Measurements from ENCODE around the gene P3H4. TPM values are rescaled to one million over a fixed set of nuclear protein-coding genes. Genes with fewer than 3 reads are reported as not detected.

P3H4 gene
- total and polyA plus RNA-seq, 10 of the 15 experiments (the other 5 are each of a cell fraction or from before 2014, with no cell fraction given), result 0.32 to 1.1 (median 0.64) TPM; not detected in 1

DNA sequence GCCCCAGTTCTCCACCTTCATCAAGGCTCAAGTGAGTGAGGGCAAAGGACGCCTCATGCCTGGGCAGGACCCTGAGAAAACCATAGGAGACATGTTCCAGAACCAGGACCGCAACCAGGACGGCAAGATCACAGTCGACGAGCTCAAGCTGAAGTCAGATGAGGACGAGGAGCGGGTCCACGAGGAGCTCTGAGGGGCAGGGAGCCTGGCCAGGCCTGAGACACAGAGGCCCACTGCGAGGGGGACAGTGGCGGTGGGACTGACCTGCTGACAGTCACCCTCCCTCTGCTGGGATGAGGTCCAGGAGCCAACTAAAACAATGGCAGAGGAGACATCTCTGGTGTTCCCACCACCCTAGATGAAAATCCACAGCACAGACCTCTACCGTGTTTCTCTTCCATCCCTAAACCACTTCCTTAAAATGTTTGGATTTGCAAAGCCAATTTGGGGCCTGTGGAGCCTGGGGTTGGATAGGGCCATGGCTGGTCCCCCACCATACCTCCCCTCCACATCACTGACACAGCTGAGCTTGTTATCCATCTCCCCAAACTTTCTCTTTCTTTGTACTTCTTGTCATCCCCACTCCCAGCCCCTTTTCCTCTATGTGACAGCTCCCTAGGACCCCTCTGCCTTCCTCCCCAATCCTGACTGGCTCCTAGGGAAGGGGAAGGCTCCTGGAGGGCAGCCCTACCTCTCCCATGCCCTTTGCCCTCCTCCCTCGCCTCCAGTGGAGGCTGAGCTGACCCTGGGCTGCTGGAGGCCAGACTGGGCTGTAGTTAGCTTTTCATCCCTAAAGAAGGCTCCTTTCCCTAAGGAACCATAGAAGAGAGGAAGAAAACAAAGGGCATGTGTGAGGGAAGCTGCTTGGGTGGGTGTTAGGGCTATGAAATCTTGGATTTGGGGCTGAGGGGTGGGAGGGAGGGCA, 10.7 kb upstream of the P3H4 start:
- Histone ChIP-seq H3K4me3 (no peak overlapping the region), H2AFZ (ENCODE audit: control insufficient read depth, low read depth, low read length) (no peak overlapping the region), H3K36me3 (ENCODE audit: control insufficient read depth in 2 of 2, insufficient read depth in 2 of 2, low read length in 1 of 2) (peaks cover 0 to 3% of the 10 kb centered on the region in 2 experiments; a peak in 1 of 4 replicates), H3K9me3 (replicated peaks; ENCODE audit: control insufficient read depth, insufficient read depth, low read length) (no peaks in the 10 kb centered on the region), H3K9ac (ENCODE audit: control insufficient read depth, insufficient read depth, low read length) (no peak overlapping the region), H3K27ac (ENCODE audit: control insufficient read depth, insufficient read depth) (no peak overlapping the region), H3K4me2 (ENCODE audit: control insufficient read depth, insufficient read depth) (no peak overlapping the region), H3K27me3 (replicated peaks in 1 of 2; ENCODE audit: control insufficient read depth in 2 of 2, insufficient read depth in 2 of 2, low read length in 1 of 2) (no peaks in the 10 kb centered on the region), H3K4me1 (ENCODE audit: control insufficient read depth, insufficient read depth, low read length) (peaks cover 9% of the 10 kb centered on the region), H4K20me1 (ENCODE audit: control insufficient read depth, insufficient read depth) (no peaks in the 10 kb centered on the region), H3K79me2 (ENCODE audit: control insufficient read depth, insufficient read depth, low read length) (no peaks in the 10 kb centered on the region)
- no peak for TF ChIP-seq ETV6 (conservative IDR thresholded peaks at IDR 0.05 in 1 of 2, IDR thresholded peaks at IDR 0.05 in 1 of 2; ENCODE audit: borderline replicate concordance in 1 of 2, low read depth in 1 of 2)
- TF ChIP-seq POLR2A (IDR thresholded peaks at IDR 0.05; ENCODE audit: low read depth, low read length), result 0 out of 2 replicates have a peak, but pooled peaks have one; percentile 34
- DNase-seq (ENCODE audit: low read depth, low spot score) (no peak), FAIRE-seq (no peak), ATAC-seq (no peak)
- in situ Hi-C loops (cut with MboI) (no loop called here), intact Hi-C loops (cut with micrococcal nuclease; ENCODE audit: unreplicated experiment) (no loop called here)
- RAD21 ChIA-PET (ENCODE audit: unreplicated experiment), result no interaction called here
- SMC1A ChIA-PET (ENCODE audit: uncharacterized antibody, unreplicated experiment), result no interaction called here
- no TSS peak for BruUV-seq (replicated peaks)
- 73% methylated on average over 12 of the region's 12 CpGs for WGBS (ENCODE audit: insufficient coverage, insufficient replicate concordance, low lambda C conversion rate, missing lambda C conversion rate)
- CTCF ChIA-PET, result no interaction called here
- POLR2A ChIA-PET, result interaction anchor here (0.5 kb wide), 1 partner anchor 28 kb away, joined by 4 read pairs; no protein-coding TSS in a partner anchor

DNA sequence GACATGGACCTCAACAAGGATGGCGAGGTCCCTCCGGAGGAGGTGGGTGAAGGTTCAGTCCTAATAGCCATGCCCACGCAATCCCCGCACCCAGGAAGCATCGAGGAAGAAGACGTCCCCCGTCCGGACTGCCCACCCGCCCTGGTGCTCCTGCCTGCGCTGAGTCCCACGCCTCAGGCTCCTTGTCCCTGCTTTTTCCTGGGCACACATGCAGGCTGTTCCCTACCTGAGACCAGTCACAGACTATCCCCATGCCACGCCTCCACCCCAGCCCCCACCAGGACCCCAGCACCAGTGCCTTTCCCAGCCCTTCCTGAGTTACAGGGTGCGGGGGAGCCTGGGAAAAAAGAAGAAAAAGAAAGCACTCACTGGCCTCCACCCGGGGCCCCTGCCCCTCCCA, 10.0 kb upstream of the P3H4 start:
- Histone ChIP-seq H3K36me3 (ENCODE audit: control insufficient read depth in 2 of 2, insufficient read depth in 2 of 2, low read length in 1 of 2) (peaks cover 0 to 3% of the 10 kb centered on the region in 2 experiments; a peak in 1 of 4 replicates), H4K20me1 (ENCODE audit: control insufficient read depth, insufficient read depth) (no peaks in the 10 kb centered on the region), H3K9ac (ENCODE audit: control insufficient read depth, insufficient read depth, low read length) (no peak overlapping the region), H3K4me3 (no peak overlapping the region), H3K27me3 (replicated peaks in 1 of 2; ENCODE audit: control insufficient read depth in 2 of 2, insufficient read depth in 2 of 2, low read length in 1 of 2) (no peaks in the 10 kb centered on the region), H2AFZ (ENCODE audit: control insufficient read depth, low read depth, low read length) (no peak overlapping the region), H3K79me2 (ENCODE audit: control insufficient read depth, insufficient read depth, low read length) (no peaks in the 10 kb centered on the region), H3K4me1 (ENCODE audit: control insufficient read depth, insufficient read depth, low read length) (peaks cover 9% of the 10 kb centered on the region), H3K9me3 (replicated peaks; ENCODE audit: control insufficient read depth, insufficient read depth, low read length) (no peaks in the 10 kb centered on the region), H3K4me2 (ENCODE audit: control insufficient read depth, insufficient read depth) (no peak overlapping the region), H3K27ac (ENCODE audit: control insufficient read depth, insufficient read depth) (no peak overlapping the region)
- FAIRE-seq (no peak), DNase-seq (ENCODE audit: low read depth, low spot score) (no peak), ATAC-seq (no peak)
- CTCF ChIA-PET, result no interaction called here
- in situ Hi-C loops (cut with MboI), result no loop called here
- intact Hi-C loops (cut with micrococcal nuclease; ENCODE audit: unreplicated experiment), result no loop called here
- POLR2A ChIA-PET, result no interaction called here
- RAD21 ChIA-PET (ENCODE audit: unreplicated experiment), result no interaction called here
- WGBS (ENCODE audit: insufficient coverage, insufficient replicate concordance, low lambda C conversion rate, missing lambda C conversion rate), result 72% methylated on average over 11 of the region's 14 CpGs
- SMC1A ChIA-PET (ENCODE audit: uncharacterized antibody, unreplicated experiment), result no interaction called here
- no TSS peak for BruUV-seq (replicated peaks)
- TF ChIP-seq, protein P1, sequence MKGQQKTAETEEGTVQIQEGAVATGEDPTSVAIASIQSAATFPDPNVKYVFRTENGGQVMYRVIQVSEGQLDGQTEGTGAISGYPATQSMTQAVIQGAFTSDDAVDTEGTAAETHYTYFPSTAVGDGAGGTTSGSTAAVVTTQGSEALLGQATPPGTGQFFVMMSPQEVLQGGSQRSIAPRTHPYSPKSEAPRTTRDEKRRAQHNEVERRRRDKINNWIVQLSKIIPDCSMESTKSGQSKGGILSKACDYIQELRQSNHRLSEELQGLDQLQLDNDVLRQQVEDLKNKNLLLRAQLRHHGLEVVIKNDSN (IDR thresholded peaks at IDR 0.05; ENCODE audit: borderline replicate concordance, extremely low read length, insufficient read depth, low read depth, low read length), result no peak
- TF ChIP-seq POLR2AphosphoS5 (IDR thresholded peaks at IDR 0.05; ENCODE audit: low read length), result no peak
- TF ChIP-seq ESRRA (IDR thresholded peaks at IDR 0.05; ENCODE audit: low read length), result no peak
- TF ChIP-seq SPI1 (IDR thresholded peaks at IDR 0.05; ENCODE audit: borderline replicate concordance, insufficient read depth, low read depth, low read length), result no peak
- TF ChIP-seq, protein P2, sequence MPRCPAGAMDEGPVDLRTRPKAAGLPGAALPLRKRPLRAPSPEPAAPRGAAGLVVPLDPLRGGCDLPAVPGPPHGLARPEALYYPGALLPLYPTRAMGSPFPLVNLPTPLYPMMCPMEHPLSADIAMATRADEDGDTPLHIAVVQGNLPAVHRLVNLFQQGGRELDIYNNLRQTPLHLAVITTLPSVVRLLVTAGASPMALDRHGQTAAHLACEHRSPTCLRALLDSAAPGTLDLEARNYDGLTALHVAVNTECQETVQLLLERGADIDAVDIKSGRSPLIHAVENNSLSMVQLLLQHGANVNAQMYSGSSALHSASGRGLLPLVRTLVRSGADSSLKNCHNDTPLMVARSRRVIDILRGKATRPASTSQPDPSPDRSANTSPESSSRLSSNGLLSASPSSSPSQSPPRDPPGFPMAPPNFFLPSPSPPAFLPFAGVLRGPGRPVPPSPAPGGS (IDR thresholded peaks at IDR 0.05; ENCODE audit: borderline replicate concordance, insufficient read depth, low read depth, low read length, poor library complexity, severe bottlenecking), result no peak
- no peak for TF ChIP-seq NFYB (IDR thresholded peaks at IDR 0.05; ENCODE audit: insufficient read depth, low read depth, low read length)
- no peak for TF ChIP-seq CHD4 (IDR thresholded peaks at IDR 0.05)
- TF ChIP-seq, protein P3, sequence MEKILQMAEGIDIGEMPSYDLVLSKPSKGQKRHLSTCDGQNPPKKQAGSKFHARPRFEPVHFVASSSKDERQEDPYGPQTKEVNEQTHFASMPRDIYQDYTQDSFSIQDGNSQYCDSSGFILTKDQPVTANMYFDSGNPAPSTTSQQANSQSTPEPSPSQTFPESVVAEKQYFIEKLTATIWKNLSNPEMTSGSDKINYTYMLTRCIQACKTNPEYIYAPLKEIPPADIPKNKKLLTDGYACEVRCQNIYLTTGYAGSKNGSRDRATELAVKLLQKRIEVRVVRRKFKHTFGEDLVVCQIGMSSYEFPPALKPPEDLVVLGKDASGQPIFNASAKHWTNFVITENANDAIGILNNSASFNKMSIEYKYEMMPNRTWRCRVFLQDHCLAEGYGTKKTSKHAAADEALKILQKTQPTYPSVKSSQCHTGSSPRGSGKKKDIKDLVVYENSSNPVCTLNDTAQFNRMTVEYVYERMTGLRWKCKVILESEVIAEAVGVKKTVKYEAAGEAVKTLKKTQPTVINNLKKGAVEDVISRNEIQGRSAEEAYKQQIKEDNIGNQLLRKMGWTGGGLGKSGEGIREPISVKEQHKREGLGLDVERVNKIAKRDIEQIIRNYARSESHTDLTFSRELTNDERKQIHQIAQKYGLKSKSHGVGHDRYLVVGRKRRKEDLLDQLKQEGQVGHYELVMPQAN (conservative IDR thresholded peaks at IDR 0.05), result no peak
- no peak for TF ChIP-seq ETV6 (conservative IDR thresholded peaks at IDR 0.05 in 1 of 2, IDR thresholded peaks at IDR 0.05 in 1 of 2; ENCODE audit: borderline replicate concordance in 1 of 2, low read depth in 1 of 2)
- TF ChIP-seq KDM1A (IDR thresholded peaks at IDR 0.05; ENCODE audit: borderline replicate concordance), result no peak

All from GM12878 (cell line).